Ascending aorta (tissue), 2 donors: ENCODE data around the gene FSHB. TPM values are rescaled to one million over a fixed set of nuclear protein-coding genes. Genes with fewer than 3 reads are reported as not detected.
"Not testable (repeated sequence)": the region's sequence is repeated elsewhere in the genome, so short reads cannot be mapped to it uniquely, and the experiment has no call there.

Experiments
- DNase-seq, 2 donors: peaks; one replicate each; pipeline ENCODE4 v3.0.0-alpha.2; 2019; ENCODE audit warnings: low spot score in 2 of 2
- H3K27ac ChIP-seq, 2 donors: fragments of 200-600 bp; sonication (generic); one replicate each; pipeline ENCODE4 v1.5.1; 2016 to 2017; ENCODE audit warnings: mild to moderate bottlenecking in 1 of 2
- H3K27me3 ChIP-seq: fragments of 200-600 bp; sonication (generic); one replicate; pipeline ENCODE4 v1.5.1; 2017
- H3K36me3 ChIP-seq, 2 donors: fragments of 200-600 bp; sonication (generic); one replicate each; pipeline ENCODE4 v1.5.1; 2016
- H3K4me1 ChIP-seq, 2 donors: fragments of 200-600 bp; sonication (generic); one replicate each; pipeline ENCODE4 v1.5.1; 2016 to 2017; ENCODE audit warnings: mild to moderate bottlenecking in 1 of 2
- H3K4me3 ChIP-seq, 2 donors: fragments of 200-600 bp; sonication (generic); one replicate each; pipeline ENCODE4 v1.5.1; 2016 to 2017; ENCODE audit warnings: mild to moderate bottlenecking in 1 of 2
- H3K9me3 ChIP-seq, 2 donors: fragments of 200-600 bp; sonication (generic); one replicate each; pipeline ENCODE4 v1.5.1; 2016
- intact Hi-C: fragments of 100-400 bp; cut with DNase I; formaldehyde crosslinking; loops from one replicate; pipeline ENCODE4 v1.15.1; 2023
- total RNA-seq: library from RNA; depleted of rRNA; stranded (reverse); fragments of >200 nt; gene quantifications from one replicate; pipeline ENCODE4 v1.1.0, GENCODE V29; 2016
- TF ChIP-seq, protein P1 (sequence below), 3 experiments: fragments of 200-600 bp in 2 of 3; fragments of 450-650 bp in 1 of 3; sonication (generic) in 2 of 3; IDR thresholded peaks; one replicate each; pipeline ENCODE4 v1.5.1; 2016 to 2019; ENCODE audit warnings: antibody characterized with exemption in 3 of 3, mild to moderate bottlenecking in 1 of 3, moderate library complexity in 1 of 3

Gene FSHB
- total RNA-seq = not detected

DNA sequence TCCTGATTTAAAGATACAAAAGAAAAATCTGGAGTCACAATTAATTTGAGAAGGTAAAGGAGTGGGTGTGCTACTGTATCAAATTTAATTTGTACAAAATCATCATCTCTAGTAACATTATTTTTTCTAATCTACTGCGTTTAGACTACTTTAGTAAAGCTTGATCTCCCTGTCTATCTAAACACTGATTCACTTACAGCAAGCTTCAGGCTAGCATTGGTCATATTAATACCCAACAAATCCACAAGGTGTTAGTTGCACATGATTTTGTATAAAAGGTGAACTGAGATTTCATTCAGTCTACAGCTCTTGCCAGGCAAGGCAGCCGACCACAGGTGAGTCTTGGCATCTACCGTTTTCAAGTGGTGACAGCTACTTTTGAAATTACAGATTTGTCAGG, at the start of gene FSHB:
Gene FSHB (plus strand): TSS at position 301 of the 400 bp plus-strand sequence. CDS start 889 bp downstream, outside the sequence.
- H3K4me1 ChIP-seq = no peaks in the 10 kb centered on the region
- H3K27ac ChIP-seq = no peak within 1 kb of the TSS
- H3K9me3 ChIP-seq = no peaks in the 10 kb centered on the region
- no peaks in the 10 kb centered on the region for H3K36me3 ChIP-seq
- no peak within 1 kb of the TSS for H3K4me3 ChIP-seq
- no peaks in the 10 kb centered on the region for H3K27me3 ChIP-seq
- intact Hi-C loops = no loop called here
- TF ChIP-seq, protein P1, sequence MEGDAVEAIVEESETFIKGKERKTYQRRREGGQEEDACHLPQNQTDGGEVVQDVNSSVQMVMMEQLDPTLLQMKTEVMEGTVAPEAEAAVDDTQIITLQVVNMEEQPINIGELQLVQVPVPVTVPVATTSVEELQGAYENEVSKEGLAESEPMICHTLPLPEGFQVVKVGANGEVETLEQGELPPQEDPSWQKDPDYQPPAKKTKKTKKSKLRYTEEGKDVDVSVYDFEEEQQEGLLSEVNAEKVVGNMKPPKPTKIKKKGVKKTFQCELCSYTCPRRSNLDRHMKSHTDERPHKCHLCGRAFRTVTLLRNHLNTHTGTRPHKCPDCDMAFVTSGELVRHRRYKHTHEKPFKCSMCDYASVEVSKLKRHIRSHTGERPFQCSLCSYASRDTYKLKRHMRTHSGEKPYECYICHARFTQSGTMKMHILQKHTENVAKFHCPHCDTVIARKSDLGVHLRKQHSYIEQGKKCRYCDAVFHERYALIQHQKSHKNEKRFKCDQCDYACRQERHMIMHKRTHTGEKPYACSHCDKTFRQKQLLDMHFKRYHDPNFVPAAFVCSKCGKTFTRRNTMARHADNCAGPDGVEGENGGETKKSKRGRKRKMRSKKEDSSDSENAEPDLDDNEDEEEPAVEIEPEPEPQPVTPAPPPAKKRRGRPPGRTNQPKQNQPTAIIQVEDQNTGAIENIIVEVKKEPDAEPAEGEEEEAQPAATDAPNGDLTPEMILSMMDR (IDR thresholded peaks at IDR 0.05) = no peak
- DNase-seq = no peak

DNA sequence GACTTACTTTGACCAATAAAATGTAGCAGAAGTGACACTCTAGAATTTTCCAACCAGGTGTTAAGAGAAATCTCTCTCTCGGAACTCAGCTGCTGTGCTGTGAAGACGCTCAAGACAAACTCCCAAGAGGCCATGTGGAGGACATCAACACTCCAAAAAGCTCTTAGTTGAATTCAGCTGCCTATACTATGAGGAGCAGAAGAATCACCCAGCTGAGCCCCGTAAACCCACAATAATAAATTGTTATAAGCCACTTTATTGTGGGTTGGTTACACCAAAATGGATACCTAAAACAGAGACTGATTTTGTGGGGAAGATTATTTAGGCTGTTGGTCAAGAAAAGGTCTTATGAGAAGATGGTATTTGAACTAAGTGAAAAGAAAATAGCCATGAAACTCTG, 44.1 kb upstream of the FSHB start:
- intact Hi-C loops = no loop called here
- no peak overlapping the region for H3K4me3 ChIP-seq
- TF ChIP-seq, protein P1 (IDR thresholded peaks at IDR 0.05) = no peak
- DNase-seq = no peak
- no peak overlapping the region for H3K27ac ChIP-seq
- H3K36me3 ChIP-seq = no peaks in the 10 kb centered on the region
- H3K27me3 ChIP-seq = no peaks in the 10 kb centered on the region
- H3K9me3 ChIP-seq = peaks cover 0 to 5% of the 10 kb centered on the region in 2 donors
- H3K4me1 ChIP-seq = no peaks in the 10 kb centered on the region

DNA sequence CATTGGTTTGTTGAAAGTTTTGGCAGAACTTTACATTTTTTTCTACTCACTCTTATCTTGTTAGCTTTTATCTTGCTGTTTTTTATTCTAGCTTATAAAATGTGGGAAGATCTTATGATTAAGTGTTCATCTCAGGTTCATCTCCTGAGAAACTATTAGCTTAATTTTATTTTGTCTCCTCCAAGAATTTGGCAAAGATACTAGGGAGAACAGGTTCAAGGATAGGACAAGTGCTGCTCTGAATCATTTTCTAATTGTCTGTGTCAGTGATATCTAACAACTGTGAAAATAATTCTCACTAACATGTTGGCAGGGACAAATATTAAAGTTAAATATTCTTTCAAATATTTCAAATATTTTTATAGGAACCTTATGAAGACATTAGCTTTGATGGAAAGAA, 38.2 kb upstream of the FSHB start:
- Histone ChIP-seq H3K27ac (no peak overlapping the region), H3K4me3 (no peak overlapping the region), H3K9me3 (no peaks in the 10 kb centered on the region), H3K4me1 (no peaks in the 10 kb centered on the region), H3K36me3 (no peaks in the 10 kb centered on the region), H3K27me3 (no peaks in the 10 kb centered on the region)
- DNase-seq = no peak
- TF ChIP-seq, protein P1 (IDR thresholded peaks at IDR 0.05) = no peak
- intact Hi-C loops = no loop called here

DNA sequence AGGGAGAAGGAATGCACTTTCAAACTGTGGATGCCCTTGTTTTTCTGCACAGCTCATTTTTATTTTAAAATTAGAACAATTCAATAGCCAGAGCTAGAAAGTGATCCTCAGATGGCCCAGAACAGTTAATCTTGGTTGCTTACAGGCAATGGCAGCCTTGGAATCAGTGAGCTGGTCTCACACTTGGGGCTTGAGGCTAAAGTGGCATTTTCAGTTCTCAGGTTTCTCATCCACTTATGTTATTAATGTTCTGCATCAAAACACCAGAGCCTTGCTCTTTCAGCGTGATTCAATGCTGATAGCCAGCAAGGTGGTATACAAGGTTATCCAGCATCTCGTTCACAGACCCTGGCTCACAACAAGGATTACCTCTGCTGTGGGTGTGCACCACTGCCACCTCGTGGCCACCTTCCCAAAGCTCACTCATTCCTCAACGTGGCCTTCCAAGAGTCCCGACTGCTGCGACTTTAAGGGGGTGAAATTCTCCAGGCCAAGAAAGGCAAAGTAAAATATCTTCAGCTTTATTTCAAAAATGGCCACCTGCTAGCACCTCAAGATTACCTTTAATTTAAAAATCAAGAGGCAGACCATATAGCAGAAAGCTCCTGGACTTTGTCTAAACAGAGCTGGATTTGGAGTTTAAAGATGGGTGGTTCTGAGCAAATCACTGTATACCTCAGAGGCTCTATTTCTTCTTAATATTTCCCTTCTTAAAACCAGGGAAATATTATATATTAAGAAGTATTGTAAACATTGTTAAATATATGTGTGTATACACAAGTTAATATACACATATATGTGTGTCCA, 34.2 kb upstream of the FSHB start:
- TF ChIP-seq, protein P1 (IDR thresholded peaks at IDR 0.05) = peak in 2 of 3 experiments; percentile 31 to 60
- intact Hi-C loops = no loop called here
- H3K27me3 ChIP-seq = no peaks in the 10 kb centered on the region
- no peaks in the 10 kb centered on the region for H3K36me3 ChIP-seq
- no peaks in the 10 kb centered on the region for H3K9me3 ChIP-seq
- no peak overlapping the region for H3K27ac ChIP-seq
- H3K4me3 ChIP-seq = no peak overlapping the region
- no peaks in the 10 kb centered on the region for H3K4me1 ChIP-seq
- DNase-seq = no peak

DNA sequence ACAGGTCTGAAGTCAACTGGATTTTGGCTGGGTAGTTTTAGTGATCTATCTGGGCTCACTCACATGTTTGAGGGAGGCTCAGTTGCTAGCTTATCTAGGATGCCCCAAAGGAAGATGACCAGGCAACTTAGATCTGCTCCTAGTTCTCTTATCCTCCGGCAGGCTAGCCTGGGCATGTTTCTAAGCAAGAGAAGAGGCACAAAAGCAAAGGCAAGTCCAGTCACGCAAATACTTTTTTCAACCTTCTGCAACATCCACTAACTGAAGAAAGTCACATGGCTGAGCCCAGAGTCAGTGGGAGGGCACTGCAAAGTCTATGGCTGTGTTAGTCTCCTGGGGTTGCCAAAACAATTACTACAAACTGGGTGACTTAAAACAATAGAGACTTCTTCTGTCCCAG, 32.9 kb upstream of the FSHB start:
- Histone ChIP-seq H3K4me3 (no peak overlapping the region), H3K36me3 (no peaks in the 10 kb centered on the region), H3K27me3 (no peaks in the 10 kb centered on the region), H3K27ac (no peak overlapping the region), H3K4me1 (no peaks in the 10 kb centered on the region), H3K9me3 (no peaks in the 10 kb centered on the region)
- no peak for DNase-seq
- TF ChIP-seq, protein P1 (IDR thresholded peaks at IDR 0.05) = no peak
- intact Hi-C loops = no loop called here

GRCh38 chr11:30202989-30203388, 27.8 kb upstream of the FSHB start:
- H3K9me3 ChIP-seq, DNase-seq, H3K27ac ChIP-seq, H3K27me3 ChIP-seq, H3K4me3 ChIP-seq, H3K36me3 ChIP-seq, intact Hi-C loops, H3K4me1 ChIP-seq: not testable (repeated sequence)
